ENCODE measurements around the gene XNDC1N.
A peak's percentile ranks its signal among the peaks of the same experiment; 100 is the strongest.

Gene XNDC1N, protein sequence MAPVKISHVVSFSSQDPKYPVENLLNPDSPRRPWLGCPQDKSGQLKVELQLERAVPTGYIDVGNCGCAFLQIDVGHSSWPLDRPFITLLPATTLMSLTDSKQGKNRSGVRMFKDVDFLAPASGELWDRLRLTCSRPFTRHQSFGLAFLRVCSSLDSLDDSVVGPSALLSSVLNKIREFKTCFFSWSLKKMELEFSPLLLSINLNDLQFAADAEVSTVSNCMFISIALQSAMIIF

DNA sequence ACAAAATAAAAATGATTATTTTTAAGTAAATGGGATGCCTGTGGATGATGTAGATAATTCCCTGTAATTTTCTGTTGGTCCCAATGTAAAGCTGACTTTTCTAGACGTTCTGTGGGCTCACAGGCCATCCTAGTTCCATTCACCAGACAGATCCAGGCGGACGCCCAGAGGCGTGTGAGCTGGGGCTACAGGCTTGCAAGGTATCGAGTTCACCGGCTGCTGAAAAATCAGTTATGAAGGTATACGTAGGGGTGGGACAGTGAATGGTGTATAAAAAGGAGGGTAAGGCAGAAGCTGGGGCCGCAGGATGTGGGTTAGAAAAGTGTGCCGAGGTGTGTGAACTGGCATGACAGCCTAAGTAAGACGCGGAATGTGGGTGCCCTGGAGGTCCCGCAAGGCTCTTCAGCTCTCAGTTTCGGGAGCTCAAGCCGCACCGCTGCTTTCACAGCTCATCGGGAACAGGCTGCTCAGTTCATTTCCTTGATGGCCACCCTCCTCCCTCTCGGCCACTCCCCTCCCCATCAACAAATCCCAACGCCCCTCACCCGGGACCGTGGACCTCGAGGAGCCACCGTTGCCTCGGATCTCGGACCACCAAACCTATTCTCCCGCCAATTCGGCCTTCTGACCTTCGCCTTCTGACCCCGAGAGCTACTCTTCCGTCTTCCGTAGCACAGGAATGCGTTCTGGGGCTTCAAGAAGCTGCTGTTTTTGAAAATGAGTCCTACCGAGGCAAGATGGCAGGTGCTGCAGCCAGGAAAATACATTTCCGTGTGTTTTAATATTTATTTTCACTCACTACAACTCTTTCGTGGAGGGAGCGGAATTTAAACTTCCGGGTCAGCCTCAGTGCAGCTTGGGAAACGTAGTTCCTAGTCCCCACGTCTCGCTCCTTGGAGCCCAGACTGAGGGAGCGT lies at the start of gene XNDC1N:
Gene XNDC1N (minus strand): TSS at position 775 of the 917 bp plus-strand sequence. CDS start 5,241 bp downstream, outside the sequence.
- DNase-seq = peak; percentile 99

DNA sequence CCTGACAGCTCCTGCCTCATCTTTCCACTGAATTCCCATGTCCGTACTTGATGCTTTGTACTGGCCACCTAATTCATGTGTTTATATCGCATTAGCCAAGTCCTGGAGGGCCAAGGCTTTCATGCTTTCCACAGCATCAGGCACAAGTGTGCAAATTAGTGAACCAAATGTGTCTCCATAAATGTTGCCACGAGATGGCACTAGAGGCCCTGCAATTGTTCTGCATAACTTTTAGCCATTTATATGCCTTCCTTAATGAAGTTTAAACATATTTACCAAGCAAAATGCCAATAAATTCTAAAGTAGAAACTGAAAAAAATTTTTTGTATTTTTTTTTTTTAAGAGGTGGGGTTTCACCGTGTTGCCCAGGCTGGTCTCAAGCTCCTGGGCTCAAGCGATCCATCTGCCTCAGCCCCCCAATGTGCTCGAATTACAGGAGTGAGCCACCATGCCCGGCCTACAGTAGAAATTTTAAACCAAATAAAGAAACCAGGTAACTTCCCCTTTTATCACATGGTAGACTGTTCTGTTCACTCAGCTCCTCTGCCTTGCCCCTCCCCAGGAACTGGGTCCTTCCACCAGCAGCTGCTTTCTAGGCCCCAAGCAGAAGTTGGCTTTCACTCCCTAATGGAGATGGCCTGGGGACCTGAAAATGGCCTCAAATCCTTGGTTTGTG lies 49.5 kb upstream of the XNDC1N start:
- DNase-seq = peak; percentile 50

DNA sequence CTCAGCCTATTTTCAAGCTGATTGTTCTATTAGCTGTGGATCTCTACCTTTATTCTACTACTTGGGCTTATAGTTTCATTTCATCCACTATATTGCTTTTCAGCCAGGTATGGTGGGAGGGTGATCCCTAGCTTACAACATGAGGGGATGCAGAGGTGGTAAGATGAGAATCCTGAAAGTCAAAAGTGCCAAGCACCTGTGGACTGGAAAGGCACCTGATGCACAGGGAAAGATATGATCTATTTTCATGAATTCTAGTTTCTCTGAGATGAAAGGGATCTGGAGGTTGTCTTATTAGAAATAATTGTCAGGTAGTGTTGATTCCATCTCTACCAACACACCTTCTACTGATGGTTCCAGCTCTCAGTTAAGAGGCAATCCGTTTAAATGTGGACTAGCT lies 48.7 kb upstream of the XNDC1N start:
- DNase-seq = no peak

DNA sequence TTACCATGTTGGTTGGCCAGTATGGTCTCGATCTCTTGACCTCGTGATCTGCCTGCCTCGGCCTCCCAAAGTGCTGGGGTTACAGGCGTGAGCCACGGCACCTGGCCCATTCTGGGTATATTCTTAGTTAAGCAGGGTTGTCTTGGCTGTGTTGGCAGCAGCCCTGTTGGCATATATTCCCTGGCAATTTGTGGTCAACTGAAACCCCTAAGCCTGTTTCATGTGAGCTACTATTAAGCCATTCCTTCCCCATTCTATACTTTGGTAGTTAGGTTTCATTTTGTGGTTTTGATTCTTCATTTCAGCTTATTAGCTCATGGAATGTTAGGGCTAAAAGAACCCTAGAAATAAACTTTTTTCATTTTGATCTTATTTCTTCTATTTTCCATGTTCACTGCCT lies 48.2 kb upstream of the XNDC1N start:
- no peak for DNase-seq

DNA sequence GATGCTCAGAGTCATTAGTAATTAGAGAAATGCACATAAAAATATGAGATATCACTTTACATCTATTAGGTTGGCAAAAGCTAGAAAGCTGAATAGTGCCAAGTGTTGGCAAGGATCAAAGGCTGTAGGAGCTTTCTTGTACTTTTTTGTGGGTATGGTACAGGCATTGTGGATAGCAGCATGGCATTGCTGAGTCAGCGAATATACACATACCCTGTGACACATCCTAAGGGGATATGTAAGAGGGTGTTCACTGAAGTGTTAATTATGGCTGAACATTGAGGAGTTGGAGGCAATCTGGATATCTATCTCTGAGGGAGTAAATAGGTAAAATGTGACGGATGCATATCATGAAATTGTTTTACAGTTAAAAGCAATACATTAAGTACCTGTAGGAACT lies 43.3 kb upstream of the XNDC1N start:
- DNase-seq = no peak

DNA sequence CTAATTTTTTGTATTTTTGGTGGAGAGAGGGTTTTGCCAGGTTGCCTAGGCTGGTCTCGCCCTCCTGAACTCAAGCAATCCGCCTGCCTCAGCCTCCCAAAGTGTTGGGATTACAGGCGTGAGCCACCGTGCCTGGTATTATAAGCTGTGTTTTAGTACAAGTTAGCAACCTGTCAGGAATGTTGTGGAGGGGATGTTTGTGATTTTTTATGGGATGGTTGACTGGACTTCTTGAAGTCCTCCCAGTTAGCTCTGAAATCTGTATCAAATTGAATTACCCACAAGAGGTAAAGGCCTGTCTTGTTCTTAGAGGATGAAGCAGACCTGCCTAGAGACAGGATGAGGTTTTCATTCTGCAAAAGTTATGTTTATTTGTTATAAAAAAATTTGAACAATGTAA lies 36.2 kb upstream of the XNDC1N start:
- no peak for DNase-seq

DNA sequence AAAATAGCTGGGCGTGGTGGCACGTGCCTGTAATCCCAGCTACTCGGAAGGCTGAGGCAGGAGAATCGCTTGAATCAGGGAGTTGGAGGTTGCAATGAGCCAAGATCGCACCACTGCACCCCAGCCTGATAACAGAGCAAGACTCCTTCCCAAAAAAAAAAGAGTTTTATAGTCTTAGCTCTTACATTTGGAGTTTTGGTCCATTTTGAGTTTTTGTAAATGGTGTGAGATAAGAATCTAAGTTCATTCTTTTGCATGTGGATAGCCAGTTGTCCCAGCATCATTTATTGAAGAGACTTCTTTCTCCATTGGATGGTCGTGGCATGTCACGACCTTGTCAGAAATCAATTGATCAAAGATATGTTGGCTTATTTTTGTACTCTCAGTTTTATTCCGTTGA lies 35.1 kb upstream of the XNDC1N start:
- DNase-seq = no peak

DNA sequence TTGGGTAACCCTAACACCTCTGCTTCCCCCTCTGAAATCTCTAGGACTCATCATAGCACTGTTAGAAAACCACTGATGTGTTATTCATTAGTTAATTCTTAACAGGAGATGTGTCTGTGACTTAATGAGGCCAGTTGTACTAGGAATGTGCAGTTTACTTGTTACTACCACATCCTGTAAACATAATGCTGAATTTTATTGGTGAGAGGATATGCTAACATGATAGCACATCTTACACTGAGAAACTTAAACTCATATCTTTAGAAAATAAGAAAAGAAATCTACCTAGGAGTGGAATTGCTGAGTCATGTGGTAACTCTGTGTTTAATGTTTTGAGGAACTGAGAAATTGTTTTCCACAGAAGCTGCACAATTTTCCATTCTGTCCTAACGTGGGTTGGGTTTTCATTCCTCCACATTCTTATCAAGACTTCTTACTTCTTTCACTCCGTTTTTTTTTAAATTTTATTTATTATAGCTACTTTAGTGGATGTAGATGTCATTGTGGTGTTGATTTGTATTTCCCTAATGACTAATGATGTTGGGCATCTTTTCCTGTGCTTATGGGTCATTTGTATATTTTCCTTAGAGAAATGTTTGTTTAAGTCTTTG lies 34.1 kb upstream of the XNDC1N start:
- no peak for DNase-seq

GRCh38 chr11:71955898-71956456 lies 27.6 kb upstream of the XNDC1N start:
- DNase-seq = no peak

- no peak for DNase-seq
These were observed 23.4 kb upstream of the XNDC1N start for GRCh38 chr11:71951741-71952310.

- DNase-seq = no peak
These were observed 20.6 kb upstream of the XNDC1N start for GRCh38 chr11:71949034-71949433.

GRCh38 chr11:71948314-71949027 lies 20.1 kb upstream of the XNDC1N start:
- DNase-seq = no peak

DNA sequence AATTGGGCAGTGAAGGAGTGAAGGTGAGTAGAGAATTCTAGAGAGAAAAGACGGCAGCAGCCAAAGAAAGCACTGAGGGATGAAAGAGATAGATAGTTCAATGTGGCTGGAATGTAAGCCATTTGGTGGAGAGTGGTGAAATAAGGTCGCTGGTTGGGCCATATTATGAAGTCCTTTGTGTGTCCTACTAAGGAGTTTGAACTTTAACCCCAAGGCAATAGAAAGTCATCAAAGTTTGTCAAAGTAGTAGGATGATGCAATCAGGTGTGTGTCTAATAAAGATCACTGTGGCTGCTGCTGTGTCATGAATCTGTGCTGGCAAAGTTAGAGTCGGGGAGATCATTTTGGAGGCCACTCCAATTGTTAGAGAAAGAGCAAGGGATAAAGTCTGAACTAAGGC lies 19.1 kb upstream of the XNDC1N start:
- no peak for DNase-seq

GRCh38 chr11:71946144-71946571 lies 17.8 kb upstream of the XNDC1N start:
- no peak for DNase-seq

GRCh38 chr11:71940561-71941219 lies 12.3 kb upstream of the XNDC1N start:
- DNase-seq = no peak

DNA sequence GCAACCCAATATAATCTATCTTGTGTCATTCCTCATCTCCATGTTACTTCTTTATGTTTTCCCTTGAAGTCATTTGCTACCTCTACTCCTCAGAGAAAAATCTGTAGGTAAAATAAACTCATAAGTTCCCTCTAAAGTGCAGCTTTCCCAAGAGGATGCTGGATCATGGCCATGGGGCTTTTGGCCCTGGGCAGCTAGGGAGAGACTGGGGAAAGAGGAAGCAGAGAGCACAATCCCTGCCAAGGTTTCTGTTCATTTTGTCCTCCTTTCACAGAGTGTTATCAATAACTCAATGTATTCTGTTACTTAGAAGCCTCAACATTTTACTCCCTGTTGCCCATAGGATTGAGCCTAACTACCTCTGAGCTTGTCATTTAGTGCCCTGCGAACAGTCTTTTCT lies 9.4 kb upstream of the XNDC1N start:
- no peak for DNase-seq

DNA sequence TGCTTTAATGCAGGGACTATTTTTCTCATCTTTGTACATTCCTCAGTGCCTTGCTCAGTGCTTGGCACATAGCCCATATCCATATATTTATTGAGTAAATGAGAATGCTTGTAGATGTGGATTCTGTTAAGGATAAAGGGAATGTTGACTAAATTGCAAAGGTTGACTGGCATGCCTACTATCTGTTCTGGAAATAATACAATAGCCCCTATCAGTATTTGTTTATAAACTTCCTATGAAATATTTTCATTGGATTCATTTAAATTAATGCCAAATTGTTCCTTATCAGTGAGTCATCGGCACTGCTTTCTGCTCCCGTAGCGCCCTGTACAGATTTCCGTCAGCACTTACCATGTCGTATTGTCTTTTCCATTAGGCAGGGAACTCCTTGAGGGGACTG lies 8.4 kb upstream of the XNDC1N start:
- no peak for DNase-seq

GRCh38 chr11:71935338-71935925 lies 7.0 kb upstream of the XNDC1N start:
- DNase-seq = no peak

DNA sequence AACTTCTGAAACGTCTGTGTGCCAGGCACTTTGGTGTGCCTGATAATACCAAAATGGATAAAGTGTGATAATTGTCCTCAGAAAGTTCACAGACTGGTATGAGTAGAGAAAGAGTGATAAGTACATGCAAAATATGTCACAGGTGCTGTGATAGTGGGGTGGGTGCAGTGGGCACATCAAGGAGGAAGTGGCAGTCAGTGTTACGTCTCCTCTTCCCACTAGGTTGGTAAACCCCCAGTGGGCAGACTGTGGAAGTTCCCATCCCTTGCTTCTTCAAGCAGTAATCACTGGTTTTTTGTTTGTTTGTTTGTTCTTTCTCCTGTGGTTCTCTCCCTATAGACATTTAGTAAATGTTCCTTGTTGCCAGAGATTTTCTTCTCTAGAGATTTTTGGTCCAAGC lies 5.8 kb upstream of the XNDC1N start:
- DNase-seq = no peak

DNA sequence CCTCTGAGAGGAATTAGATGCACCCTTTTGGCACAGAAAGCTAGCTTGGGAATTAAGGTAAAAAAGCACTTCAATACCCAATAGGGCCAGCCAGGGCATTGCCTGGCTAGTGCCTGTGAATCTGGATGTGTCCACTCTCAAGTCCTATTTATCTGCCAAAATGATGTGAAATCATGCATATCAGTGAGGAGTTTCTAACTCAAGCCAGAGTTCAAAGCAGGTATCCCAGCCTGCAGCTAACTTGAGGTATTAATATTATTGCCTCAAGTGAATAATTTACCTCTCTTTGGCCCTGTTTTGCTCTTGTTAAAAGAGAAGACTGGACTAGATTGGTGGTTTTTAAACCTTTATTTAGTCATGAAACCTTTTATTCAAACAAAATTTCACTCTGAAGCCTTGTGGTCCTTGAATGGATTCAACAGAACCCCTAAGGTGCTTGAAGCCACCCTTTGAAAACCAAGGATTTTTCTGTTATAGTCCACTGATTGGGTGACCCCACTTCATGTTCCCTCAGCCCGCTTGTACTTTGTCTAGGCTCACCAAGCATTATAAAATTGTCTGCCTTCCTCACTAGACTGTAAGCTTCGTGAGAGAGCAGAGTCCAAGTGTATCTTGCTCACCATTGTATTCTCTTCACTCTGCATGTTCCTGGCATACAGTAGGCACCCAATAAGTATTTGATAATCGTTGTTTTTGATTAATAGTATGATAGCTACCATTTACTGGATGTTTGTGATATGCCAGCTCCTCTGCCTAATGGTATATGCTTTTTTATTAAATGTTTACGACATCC lies 4.9 kb upstream of the XNDC1N start:
- DNase-seq = no peak
